GM12801 (cell line): ENCODE results near the gene RUFY3.

ENCODE experiments used
- TF ChIP-seq, protein P1 (sequence below): IDR thresholded peaks from one replicate; pipeline ENCODE4 v1.5.1; 2011; ENCODE audit warnings: control low read depth; ENCODE audit not compliant: insufficient read length; ENCODE audit errors: extremely low read depth

Gene RUFY3

DNA sequence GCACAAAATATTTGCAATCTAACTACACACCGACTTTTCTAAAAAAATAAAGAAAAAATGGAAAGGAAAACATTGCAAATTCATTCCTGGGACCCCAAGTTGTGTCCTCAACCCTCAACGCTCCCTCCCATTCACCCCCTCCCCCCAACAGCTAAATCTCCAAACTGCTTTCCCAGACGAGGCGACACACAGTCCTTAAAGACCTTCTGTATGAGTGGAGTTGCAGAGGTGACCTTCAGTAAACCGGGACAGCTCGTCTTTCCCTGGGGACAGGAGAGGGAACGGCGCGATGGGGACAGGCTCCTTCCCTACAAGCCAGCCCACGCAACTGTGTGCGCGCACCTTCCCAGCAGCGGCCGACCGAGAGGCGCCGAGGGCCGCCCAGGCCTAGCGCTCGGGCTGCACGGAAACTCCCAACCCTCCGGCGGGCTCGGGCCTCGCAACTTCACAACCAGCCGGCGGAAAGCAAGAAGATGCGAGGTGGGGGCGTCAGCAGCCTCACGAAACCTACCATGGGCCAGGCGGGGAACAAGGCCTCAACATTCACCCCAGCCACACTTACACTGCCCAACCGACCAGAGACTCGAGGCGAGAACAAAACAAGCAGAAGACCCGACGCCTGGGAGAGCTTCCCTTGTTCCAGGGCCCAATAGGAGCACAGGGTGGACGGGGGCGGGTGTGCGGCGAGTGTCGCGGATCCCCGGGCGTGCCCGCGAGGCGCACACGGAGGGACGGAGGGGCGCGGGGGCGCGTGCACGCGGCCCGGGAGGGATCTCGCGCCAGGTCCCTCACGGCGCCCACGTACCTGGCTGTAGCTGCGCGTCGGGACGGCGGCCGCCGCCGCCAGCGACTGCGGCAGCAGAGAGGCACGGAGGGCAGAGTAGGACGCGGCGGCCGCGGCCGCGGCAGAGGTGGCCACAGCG is 117.2 kb downstream of the RUFY3 start:
- TF ChIP-seq, protein P1, sequence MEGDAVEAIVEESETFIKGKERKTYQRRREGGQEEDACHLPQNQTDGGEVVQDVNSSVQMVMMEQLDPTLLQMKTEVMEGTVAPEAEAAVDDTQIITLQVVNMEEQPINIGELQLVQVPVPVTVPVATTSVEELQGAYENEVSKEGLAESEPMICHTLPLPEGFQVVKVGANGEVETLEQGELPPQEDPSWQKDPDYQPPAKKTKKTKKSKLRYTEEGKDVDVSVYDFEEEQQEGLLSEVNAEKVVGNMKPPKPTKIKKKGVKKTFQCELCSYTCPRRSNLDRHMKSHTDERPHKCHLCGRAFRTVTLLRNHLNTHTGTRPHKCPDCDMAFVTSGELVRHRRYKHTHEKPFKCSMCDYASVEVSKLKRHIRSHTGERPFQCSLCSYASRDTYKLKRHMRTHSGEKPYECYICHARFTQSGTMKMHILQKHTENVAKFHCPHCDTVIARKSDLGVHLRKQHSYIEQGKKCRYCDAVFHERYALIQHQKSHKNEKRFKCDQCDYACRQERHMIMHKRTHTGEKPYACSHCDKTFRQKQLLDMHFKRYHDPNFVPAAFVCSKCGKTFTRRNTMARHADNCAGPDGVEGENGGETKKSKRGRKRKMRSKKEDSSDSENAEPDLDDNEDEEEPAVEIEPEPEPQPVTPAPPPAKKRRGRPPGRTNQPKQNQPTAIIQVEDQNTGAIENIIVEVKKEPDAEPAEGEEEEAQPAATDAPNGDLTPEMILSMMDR, result no peak

DNA sequence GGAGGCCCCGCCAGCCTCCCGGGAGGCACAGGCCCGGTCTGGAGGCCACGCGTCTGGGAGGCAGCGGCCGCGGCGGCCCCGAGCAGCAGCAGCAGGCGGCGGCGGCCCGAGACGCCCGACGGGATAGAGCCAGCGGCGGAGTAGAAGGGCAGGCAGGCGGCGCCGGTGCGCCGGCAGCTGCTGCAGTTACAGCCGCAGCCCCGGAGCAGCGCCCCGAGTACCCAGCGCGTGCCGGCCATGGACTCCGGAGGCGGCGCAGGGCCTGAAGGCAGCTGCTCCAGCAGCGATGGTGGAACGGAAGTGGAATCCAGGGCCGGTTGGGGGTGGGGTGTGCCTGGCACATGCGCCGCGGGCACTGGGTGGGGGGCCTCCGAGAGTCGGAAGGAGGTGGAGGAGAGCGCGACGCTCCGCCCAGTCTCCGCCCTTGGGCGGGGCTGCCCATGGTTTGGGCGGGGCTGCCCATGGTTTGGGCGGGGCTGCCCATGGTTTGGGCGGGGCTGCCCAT is 117.9 kb downstream of the RUFY3 start, which contains the start of gene GRSF1:
GRSF1 (minus strand) TSS at position 302 of the 505 bp plus-strand sequence; CDS start at position 239, 63 bp downstream.
- TF ChIP-seq, protein P1, result no peak

DNA sequence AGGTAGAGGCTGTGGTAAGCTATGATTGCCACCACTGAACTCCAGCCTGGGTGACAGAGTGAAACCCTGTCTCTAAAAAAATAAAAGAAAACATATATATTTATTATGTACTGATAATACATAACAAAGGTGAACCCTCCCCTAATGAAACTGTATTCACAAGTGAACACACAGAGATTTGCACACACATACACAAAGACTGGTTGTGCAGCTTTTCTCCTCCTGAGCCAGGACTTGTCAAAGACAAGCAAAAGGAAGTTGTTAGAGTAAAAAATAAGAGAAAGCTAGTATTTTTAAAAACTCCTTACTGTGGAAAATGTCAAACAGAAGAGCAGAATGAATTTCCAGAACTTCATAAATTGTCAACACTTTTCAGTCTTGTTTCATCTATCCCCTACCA is 119.4 kb downstream of the RUFY3 start:
- TF ChIP-seq, protein P1, result no peak

DNA sequence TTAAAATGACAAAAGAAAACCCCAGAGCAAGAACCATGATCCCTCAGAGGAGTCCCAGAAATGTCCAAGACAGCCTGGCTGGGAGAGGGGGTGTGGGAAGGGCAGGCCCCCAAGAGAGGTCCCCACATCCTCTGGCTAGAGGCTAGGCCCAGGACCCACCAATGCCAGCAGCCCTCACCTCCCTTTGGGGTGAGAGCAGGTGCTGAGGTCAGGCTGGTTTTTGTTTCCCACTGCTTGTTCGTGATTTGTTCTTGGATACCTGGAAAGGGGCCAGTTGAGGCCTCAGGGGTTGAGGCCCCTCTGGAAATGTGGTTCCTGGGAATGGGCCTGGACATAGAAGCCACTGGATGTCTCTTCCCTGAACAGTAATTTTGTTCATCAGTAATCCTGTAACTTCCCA is 120.2 kb downstream of the RUFY3 start:
- TF ChIP-seq, protein P1, result no peak

DNA sequence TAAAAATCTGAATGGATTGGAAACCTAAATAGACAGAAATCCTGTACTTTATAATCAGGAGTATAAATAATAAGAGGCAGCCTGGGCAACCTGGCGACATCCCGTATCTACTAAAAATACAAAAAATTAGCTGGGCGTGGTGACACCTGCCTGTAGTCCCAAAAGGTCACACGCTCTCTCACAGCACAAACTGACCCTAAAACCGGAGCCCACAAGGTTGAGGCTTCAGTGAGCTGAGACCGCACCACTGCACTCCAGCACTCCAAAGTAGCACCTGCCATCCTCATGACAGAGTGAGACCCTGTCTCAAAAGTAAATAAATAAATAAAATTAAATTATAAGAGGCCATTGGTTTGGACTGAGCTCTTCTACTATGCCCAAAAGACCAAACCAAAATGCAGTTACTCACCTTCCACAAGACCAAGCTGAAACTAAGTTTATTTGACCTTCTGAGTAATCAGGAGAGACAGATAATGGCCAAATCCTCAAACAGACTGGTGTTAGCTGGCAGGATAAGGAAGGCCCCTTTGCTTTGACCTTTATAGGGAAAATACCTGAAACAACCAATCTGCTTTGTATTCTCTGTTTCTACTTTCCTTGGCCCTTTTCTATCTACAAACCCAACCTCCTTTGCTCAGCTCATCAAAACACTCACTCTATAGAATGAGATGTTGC is 121.1 kb downstream of the RUFY3 start:
- TF ChIP-seq, protein P1, result no peak

DNA sequence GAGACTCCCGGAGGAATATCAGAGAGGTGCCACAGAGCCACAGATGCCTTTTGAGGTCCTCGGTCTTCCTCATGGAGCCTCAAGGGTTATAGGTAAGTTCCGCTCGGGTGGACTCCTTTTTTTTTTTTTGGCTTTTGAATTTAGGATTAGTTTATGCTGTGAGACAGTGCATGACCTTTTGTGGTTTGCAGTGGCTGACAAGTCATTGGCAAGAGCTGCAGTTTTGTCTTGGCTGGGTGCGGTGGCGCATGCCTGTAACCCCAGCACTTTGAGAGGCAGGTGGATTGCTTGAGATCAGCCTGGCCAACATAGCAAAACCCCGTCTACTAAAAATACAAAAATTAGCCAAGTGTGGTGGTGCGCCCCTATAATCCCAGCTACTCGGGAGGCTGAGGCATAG is 122.4 kb downstream of the RUFY3 start:
- TF ChIP-seq, protein P1, result no peak

DNA sequence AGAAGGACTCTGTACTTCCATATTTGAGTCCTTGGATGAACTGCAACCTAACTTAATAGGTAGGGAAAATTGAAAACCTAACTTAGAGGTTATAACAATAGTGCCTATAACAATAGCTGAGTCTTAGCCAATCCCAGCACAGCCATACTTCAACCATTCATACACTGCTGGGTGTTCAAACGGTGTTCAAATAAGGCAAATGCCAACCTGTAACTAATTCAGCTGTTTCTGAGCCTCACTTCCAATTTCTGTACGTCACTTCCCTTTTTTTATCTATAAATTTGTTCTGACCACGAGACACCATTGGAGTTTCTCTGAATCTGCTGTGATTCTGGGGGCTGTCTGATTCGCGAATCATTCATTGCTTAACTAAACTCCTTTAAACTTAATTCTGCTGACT is 127.5 kb downstream of the RUFY3 start:
- TF ChIP-seq, protein P1, result no peak
